T-cell (primary cell): ENCODE results near the gene APOBEC3A. TPM values are rescaled to one million over a fixed set of nuclear protein-coding genes. Genes with fewer than 3 reads are reported as not detected.
A peak's percentile ranks its signal among the peaks of the same experiment; 100 is the strongest.

Experiments used
- ATAC-seq, 4 experiments: fragments of 200-7000 bp in 3 of 4; fragments of 150-1000 bp in 1 of 4; cut with Tn5 transposase; replicated peaks in 1 of 4; 1 replicate in 3 of 4; 2 replicates in 1 of 4; pipeline ENCODE4 v1.10.0; 2021; ENCODE audit warnings: moderate library complexity in 3 of 4, mild to moderate bottlenecking in 2 of 4, moderate number of reproducible peaks in 1 of 4
- CTCF ChIA-PET, 2 donors: fragments of 300-600 bp; sonication (Branson Sonifier 250); formaldehyde crosslinking; loops; one replicate each; lab custom pipeline; 2022; ENCODE audit warnings: antibody characterized with exemption in 2 of 2; lab: Charles Lee
- POLR2A ChIA-PET, 2 donors: fragments of 300-600 bp; sonication (Branson Sonifier 250); formaldehyde crosslinking; loops; one replicate each; lab custom pipeline; 2022; ENCODE audit warnings: antibody characterized with exemption in 2 of 2; lab: Charles Lee
- DNase-seq, 35 experiments: peaks; one replicate each; pipeline versions ENCODE4 v3.0.0 to v3.0.0-alpha.2; 2013 to 2023
- H3K27ac ChIP-seq: one replicate; pipeline ENCODE4 v1.5.1; 2013; ENCODE audit warnings: low read length
- H3K27me3 ChIP-seq, 2 experiments: replicated peaks in 1 of 2; 1 replicate in 1 of 2; 2 replicates in 1 of 2; pipeline versions ENCODE4 v1.6.1 to v1.7.0; 2013; ENCODE audit warnings: low read length in 1 of 2, mixed read lengths in 1 of 2; ENCODE audit not compliant: control insufficient read depth in 2 of 2, insufficient read depth in 2 of 2; ENCODE audit errors: extremely low read depth in 1 of 2
- H3K36me3 ChIP-seq, 2 donors: 1 replicate in 1 of 2; 2 replicates in 1 of 2; pipeline versions ENCODE4 v1.6.1 to v1.7.0; 2013; ENCODE audit warnings: low read length in 1 of 2; ENCODE audit not compliant: control insufficient read depth in 2 of 2, insufficient read depth in 1 of 2; ENCODE audit errors: extremely low read depth in 1 of 2
- H3K4me1 ChIP-seq, 2 experiments: 1 replicate in 1 of 2; 2 replicates in 1 of 2; pipeline versions ENCODE4 v1.6.1 to v1.7.0; 2013; ENCODE audit warnings: low read length in 2 of 2, mixed read lengths in 1 of 2; ENCODE audit not compliant: insufficient read depth in 2 of 2, control insufficient read depth in 1 of 2; ENCODE audit errors: extremely low read depth in 1 of 2
- H3K4me3 ChIP-seq, 2 donors: 1 replicate in 1 of 2; 2 replicates in 1 of 2; pipeline versions ENCODE4 v1.5.1 to v1.7.0; 2013; ENCODE audit warnings: mild to moderate bottlenecking in 2 of 2, low read length in 1 of 2, moderate library complexity in 1 of 2; ENCODE audit not compliant: control insufficient read depth in 1 of 2; ENCODE audit errors: extremely low read depth in 1 of 2
- H3K9me3 ChIP-seq: 2 replicates; pipeline ENCODE4 v1.7.0; 2013
- H3K27ac Mint-ChIP-seq, 2 donors: one replicate each; pipeline ENCODE4 v1.8.0; 2020 to 2021; ENCODE audit warnings: mild to moderate bottlenecking in 2 of 2, mixed read lengths in 2 of 2
- H3K27me3 Mint-ChIP-seq, 2 donors: one replicate each; pipeline ENCODE4 v1.8.0; 2021 to 2022; ENCODE audit warnings: mixed read lengths in 2 of 2
- H3K36me3 Mint-ChIP-seq: one replicate; pipeline ENCODE4 v1.8.0; 2021; ENCODE audit warnings: mixed read lengths
- H3K4me1 Mint-ChIP-seq, 3 donors: one replicate each; pipeline ENCODE4 v1.8.0; 2020 to 2022; ENCODE audit warnings: mixed read lengths in 3 of 3, mild to moderate bottlenecking in 1 of 3
- H3K4me3 Mint-ChIP-seq, 3 donors: one replicate each; pipeline ENCODE4 v1.8.0; 2020 to 2022; ENCODE audit warnings: mild to moderate bottlenecking in 3 of 3, mixed read lengths in 3 of 3, moderate library complexity in 3 of 3
- H3K9me3 Mint-ChIP-seq, 3 donors: one replicate each; pipeline ENCODE4 v1.8.0; 2020 to 2022; ENCODE audit warnings: mixed read lengths in 3 of 3
- WGBS: methylation state at CpG from one replicate; pipeline ENCODE4 v1.1.5; 2013; ENCODE audit warnings: missing lambda C conversion rate; ENCODE audit not compliant: insufficient coverage; 5-methylcytosine and 5-hydroxymethylcytosine counted together
- total RNA-seq, 35 experiments: library from RNA in 6 of 35; stranded (reverse) in 6 of 35; fragments of 120-200 nt in 1 of 35; gene quantifications; one replicate each; pipeline versions ENCODE4 v1.2.1 to v1.2.4 and lab custom pipeline; 2013 to 2026

The APOBEC3A gene
- total RNA-seq, 5 donors from 2014 or later (not counting 1 experiment from before 2014, with no cell fraction given): not detected

DNA sequence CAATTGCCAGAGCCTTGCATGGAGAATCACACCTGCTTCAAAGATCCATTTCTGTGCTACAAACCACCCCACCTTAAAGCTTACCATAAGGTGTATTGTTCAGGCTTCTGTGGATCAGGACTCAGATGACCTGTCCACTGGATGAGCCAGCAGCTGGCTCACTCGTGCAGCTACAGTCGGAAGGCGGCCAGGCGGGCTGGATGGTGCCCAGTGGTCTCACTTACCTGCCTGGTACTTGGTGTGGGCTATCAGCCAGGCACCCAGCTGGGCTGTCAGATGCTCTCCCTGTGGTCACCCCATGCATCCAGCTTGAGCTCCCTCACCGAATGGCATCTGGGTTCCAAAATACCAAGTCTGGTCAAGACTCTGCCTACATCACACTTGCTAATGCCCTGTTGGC is 13.8 kb downstream of the APOBEC3A start:
- Histone ChIP-seq H3K36me3 (no peaks in the 10 kb centered on the region), H3K4me1 (peaks cover 0 to 6% of the 10 kb centered on the region in 2 experiments), H3K27me3 (peaks cover 0 to 69% of the 10 kb centered on the region in 2 experiments), H3K9me3 (no peaks in the 10 kb centered on the region), H3K4me3 (no peak overlapping the region), H3K27ac (no peak overlapping the region)
- 85% methylated on average over 5 of the region's 5 CpGs for WGBS
- Mint-ChIP-seq H3K4me3 (no peak overlapping the region), H3K9me3 (no peaks in the 10 kb centered on the region), H3K27me3 (peaks cover 5 to 7% of the 10 kb centered on the region in 2 donors), H3K4me1 (peaks cover 0 to 5% (median 0%) of the 10 kb centered on the region in 3 donors), H3K27ac (no peak overlapping the region), H3K36me3 (no peaks in the 10 kb centered on the region)
- no peak for ATAC-seq
- ChIA-PET CTCF (no interaction called here), POLR2A (no interaction called here)
- DNase-seq: no peak

GRCh38 chr22:38971791-38972190 is 14.4 kb downstream of the APOBEC3A start:
- Histone ChIP-seq H3K4me1 (peaks cover 0 to 6% of the 10 kb centered on the region in 2 experiments), H3K27me3 (peaks cover 0 to 63% of the 10 kb centered on the region in 2 experiments), H3K4me3 (no peak overlapping the region), H3K9me3 (no peaks in the 10 kb centered on the region), H3K36me3 (no peaks in the 10 kb centered on the region), H3K27ac (no peak overlapping the region)
- WGBS: 100% methylated on average over 1 of the region's 3 CpGs
- H3K27me3 Mint-ChIP-seq: peaks cover 5 to 7% of the 10 kb centered on the region in 2 donors
- no peak overlapping the region for H3K27ac Mint-ChIP-seq
- ChIA-PET CTCF (no interaction called here), POLR2A (no interaction called here)
- no peak for DNase-seq
- H3K36me3 Mint-ChIP-seq: no peaks in the 10 kb centered on the region
- no peak for ATAC-seq
- no peak overlapping the region for H3K4me3 Mint-ChIP-seq
- H3K9me3 Mint-ChIP-seq: no peaks in the 10 kb centered on the region
- H3K4me1 Mint-ChIP-seq: peaks cover 0 to 5% (median 0%) of the 10 kb centered on the region in 3 donors

DNA sequence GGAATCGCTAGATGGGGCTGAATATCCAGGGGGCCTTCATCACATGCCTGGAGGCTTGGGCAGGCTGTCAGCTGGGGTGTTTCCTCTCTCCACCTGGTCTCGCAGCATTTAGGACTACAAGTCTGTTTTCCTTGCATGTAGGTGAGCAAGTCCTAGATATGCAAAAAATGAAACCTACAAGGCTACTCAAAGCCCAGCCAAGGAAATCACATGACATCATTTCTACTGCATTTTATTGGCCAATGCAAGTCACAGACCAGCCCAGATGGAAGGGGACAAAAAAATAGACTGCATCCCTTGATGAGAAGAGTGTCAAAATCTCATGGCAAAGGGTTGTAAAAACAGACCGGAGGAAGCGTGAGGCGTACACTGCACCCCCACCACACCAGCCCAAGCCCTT is 15.1 kb downstream of the APOBEC3A start:
- ChIA-PET POLR2A (no interaction called here), CTCF (no interaction called here)
- no CpG with 5 or more reads among the region's 5 CpGs for WGBS
- Histone ChIP-seq H3K27ac (no peak overlapping the region), H3K36me3 (no peaks in the 10 kb centered on the region), H3K9me3 (no peaks in the 10 kb centered on the region), H3K4me1 (peaks cover 0 to 6% of the 10 kb centered on the region in 2 experiments), H3K27me3 (peaks cover 0 to 56% of the 10 kb centered on the region in 2 experiments), H3K4me3 (no peak overlapping the region)
- H3K27me3 Mint-ChIP-seq: peaks cover 7 to 9% of the 10 kb centered on the region in 2 donors
- H3K4me1 Mint-ChIP-seq: peaks cover 0 to 5% (median 0%) of the 10 kb centered on the region in 3 donors
- DNase-seq (no peak), ATAC-seq (no peak)
- H3K27ac Mint-ChIP-seq: no peak overlapping the region
- H3K9me3 Mint-ChIP-seq: no peaks in the 10 kb centered on the region
- no peak overlapping the region for H3K4me3 Mint-ChIP-seq
- H3K36me3 Mint-ChIP-seq: no peaks in the 10 kb centered on the region

DNA sequence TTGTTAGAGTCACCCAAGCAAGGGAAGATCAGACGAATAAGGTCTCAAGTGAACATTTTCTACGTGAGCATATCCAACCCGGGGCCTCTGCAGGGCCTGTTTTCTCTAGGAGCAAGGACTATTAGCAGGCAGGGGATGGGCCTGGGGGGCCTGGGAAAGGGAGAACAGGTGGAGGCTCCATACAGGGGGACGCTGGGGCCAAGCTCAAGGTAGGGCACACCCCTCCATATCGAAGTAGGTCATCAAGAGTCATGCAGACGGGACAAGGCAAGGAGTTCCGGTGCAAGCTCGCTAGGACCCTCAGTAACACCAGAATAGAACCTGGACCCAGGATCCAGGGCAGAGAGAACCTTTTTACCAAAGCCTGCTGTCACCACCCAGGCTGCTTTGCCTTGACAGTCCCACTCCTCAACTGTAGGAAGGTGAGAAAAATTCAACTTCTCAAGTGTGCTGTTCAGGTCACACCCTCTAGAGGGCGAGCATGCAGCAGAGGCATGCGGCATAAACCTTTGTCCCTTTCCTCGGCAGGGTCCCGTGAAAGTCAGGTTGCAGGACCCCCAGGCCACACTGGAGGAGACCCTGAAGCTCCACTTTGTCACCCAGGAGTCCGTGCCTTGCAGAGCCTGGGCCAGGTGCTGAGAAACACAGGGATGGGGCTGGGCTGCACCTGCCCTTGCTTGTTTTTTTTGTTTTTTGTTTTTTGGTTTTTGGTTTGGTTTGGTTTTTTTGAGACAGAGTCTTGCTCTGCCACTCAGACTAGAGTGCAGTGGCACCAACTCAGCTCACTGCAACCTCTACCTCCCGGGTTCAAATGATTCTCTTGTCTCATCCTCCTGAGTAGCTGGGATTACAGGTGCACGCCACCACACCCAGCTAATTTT is 16.1 kb downstream of the APOBEC3A start:
- ChIA-PET POLR2A (no interaction called here), CTCF (interaction anchor here (0.5 to 1.3 kb wide), 4 partner anchors 10 to 31 kb away, joined by 3 to 12 read pairs (median 4); no protein-coding TSS in a partner anchor)
- H3K4me3 Mint-ChIP-seq: no peak overlapping the region
- H3K36me3 Mint-ChIP-seq: no peaks in the 10 kb centered on the region
- Histone ChIP-seq H3K36me3 (no peaks in the 10 kb centered on the region), H3K9me3 (no peaks in the 10 kb centered on the region), H3K4me3 (no peak overlapping the region), H3K27me3 (peaks cover 0 to 54% of the 10 kb centered on the region in 2 experiments), H3K27ac (no peak overlapping the region), H3K4me1 (peaks cover 0 to 6% of the 10 kb centered on the region in 2 experiments)
- WGBS: 46% methylated on average over 11 of the region's 15 CpGs
- no peak overlapping the region for H3K27ac Mint-ChIP-seq
- H3K27me3 Mint-ChIP-seq: peaks cover 6 to 9% of the 10 kb centered on the region in 2 donors
- DNase-seq: peak in 31 of 35 experiments; percentile 6 to 76 (median 41)
- ATAC-seq: peak; percentile 73 to 81 (median 81)
- peaks cover 0 to 5% (median 0%) of the 10 kb centered on the region in 3 donors for H3K4me1 Mint-ChIP-seq
- no peaks in the 10 kb centered on the region for H3K9me3 Mint-ChIP-seq

DNA sequence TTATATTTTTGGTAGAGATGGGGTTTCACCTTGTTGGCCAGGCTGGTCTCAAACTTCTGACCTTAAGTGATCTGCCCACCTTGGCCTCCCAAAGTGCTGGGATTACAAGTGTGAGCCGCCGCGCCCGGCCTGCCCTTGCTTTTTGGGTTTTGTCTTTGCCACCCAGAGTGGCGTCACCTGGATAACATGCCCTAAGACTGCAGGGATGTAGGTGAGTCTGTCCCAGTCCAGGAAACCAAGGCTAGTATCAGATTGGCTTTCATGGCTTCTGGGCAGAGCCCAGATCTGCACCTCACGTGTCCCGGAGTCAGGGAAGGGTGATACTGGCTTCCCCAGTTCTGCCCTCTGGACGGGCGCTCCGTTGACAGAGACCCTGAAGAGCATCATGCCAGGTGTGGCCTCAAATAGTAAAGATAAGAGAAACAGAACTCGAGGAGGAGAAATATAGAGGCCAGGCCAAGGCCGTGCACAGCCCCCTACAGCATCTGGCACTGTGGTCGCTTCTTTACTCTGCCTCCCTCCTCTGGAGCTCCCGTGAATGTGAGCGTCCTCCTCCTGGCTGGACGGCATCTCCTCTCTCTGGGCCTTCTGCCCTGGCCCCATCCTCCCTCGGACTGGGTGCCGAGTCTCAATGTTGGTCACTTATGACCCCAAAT is 16.9 kb downstream of the APOBEC3A start:
- ChIA-PET CTCF (interaction anchor here (0.6 to 1.3 kb wide), 4 partner anchors 9 to 110 kb away, joined by 3 to 5 read pairs (median 4); no protein-coding TSS in a partner anchor), POLR2A (no interaction called here)
- H3K27ac ChIP-seq: no peak overlapping the region
- Mint-ChIP-seq H3K36me3 (no peaks in the 10 kb centered on the region), H3K27ac (no peak overlapping the region), H3K4me3 (no peak overlapping the region), H3K9me3 (no peaks in the 10 kb centered on the region), H3K4me1 (peaks cover 0 to 5% (median 0%) of the 10 kb centered on the region in 3 donors), H3K27me3 (peaks cover 3 to 9% of the 10 kb centered on the region in 2 donors)
- ATAC-seq (no peak), DNase-seq (no peak)
- H3K4me1 ChIP-seq: peaks cover 0 to 6% of the 10 kb centered on the region in 2 experiments
- H3K27me3 ChIP-seq: peaks cover 0 to 50% of the 10 kb centered on the region in 2 experiments
- no peaks in the 10 kb centered on the region for H3K9me3 ChIP-seq
- no peak overlapping the region for H3K4me3 ChIP-seq
- H3K36me3 ChIP-seq: no peaks in the 10 kb centered on the region
- WGBS: 88% methylated on average over 18 of the region's 18 CpGs

GRCh38 chr22:38974826-38975175 is 17.4 kb downstream of the APOBEC3A start:
- H3K36me3 ChIP-seq: no peaks in the 10 kb centered on the region
- H3K27ac Mint-ChIP-seq: no peak overlapping the region
- 82% methylated on average over 6 of the region's 7 CpGs for WGBS
- H3K4me1 Mint-ChIP-seq: peaks cover 0 to 5% (median 0%) of the 10 kb centered on the region in 3 donors
- H3K9me3 Mint-ChIP-seq: no peaks in the 10 kb centered on the region
- H3K36me3 Mint-ChIP-seq: no peaks in the 10 kb centered on the region
- peaks cover 3 to 9% of the 10 kb centered on the region in 2 donors for H3K27me3 Mint-ChIP-seq
- DNase-seq (no peak), ATAC-seq (no peak)
- H3K27ac ChIP-seq: no peak overlapping the region
- no peak overlapping the region for H3K4me3 ChIP-seq
- H3K4me1 ChIP-seq: peaks cover 0 to 6% of the 10 kb centered on the region in 2 experiments
- no peaks in the 10 kb centered on the region for H3K9me3 ChIP-seq
- POLR2A ChIA-PET: no interaction called here
- H3K4me3 Mint-ChIP-seq: no peak overlapping the region
- peaks cover 0 to 45% of the 10 kb centered on the region in 2 experiments for H3K27me3 ChIP-seq
- CTCF ChIA-PET: interaction anchor here (0.6 to 1.1 kb wide), 2 partner anchors 10 to 110 kb away, joined by 3 to 5 read pairs; no protein-coding TSS in a partner anchor
